ENCODE measurements around the gene HIRIP3. TPM values are rescaled to one million over a fixed set of nuclear protein-coding genes. Genes with fewer than 3 reads are reported as not detected.

Gene HIRIP3
- total and polyA plus RNA-seq, 2 of the 13 experiments (the other 11 are each of a cell fraction or from before 2014, with no cell fraction given): 12.6 to 17.2 TPM

- TF ChIP-seq PBX3 (CRISPR knock-in tag; IDR thresholded peaks at IDR 0.05; ENCODE audit: borderline replicate concordance) (0 out of 2 replicates have a peak, but pooled peaks have one; percentile 80), ZNF646 (CRISPR knock-in tag; IDR thresholded peaks at IDR 0.05) (no peak), ZNF275 (CRISPR knock-in tag; IDR thresholded peaks at IDR 0.05; ENCODE audit: borderline replicate concordance) (0 out of 2 replicates have a peak, but pooled peaks have one; percentile 91), ZNF776 (CRISPR knock-in tag; IDR thresholded peaks at IDR 0.05) (no peak; the same call in 1 of the 2 replicates), NCOA1 (CRISPR knock-in tag; IDR thresholded peaks at IDR 0.05) (peak; percentile 79; the same call in 1 of the 2 replicates), IRF1 (CRISPR knock-in tag; IDR thresholded peaks at IDR 0.05; ENCODE audit: low read depth) (no peak), ZMYM4 (CRISPR knock-in tag; IDR thresholded peaks at IDR 0.05) (peak; percentile 87), ATM (IDR thresholded peaks at IDR 0.05; ENCODE audit: borderline replicate concordance) (no peak), ZFP62 (CRISPR knock-in tag; IDR thresholded peaks at IDR 0.05) (no peak), ZNF557 (CRISPR knock-in tag; IDR thresholded peaks at IDR 0.05) (peak; percentile 97), ZNF567 (CRISPR knock-in tag; IDR thresholded peaks at IDR 0.05; ENCODE audit: borderline replicate concordance) (peak; percentile 80; the same call in 1 of the 2 replicates), ZNF572 (CRISPR knock-in tag; IDR thresholded peaks at IDR 0.05) (peak; percentile 52; the same call in 1 of the 2 replicates), TRIM24 (CRISPR knock-in tag; IDR thresholded peaks at IDR 0.05) (no peak), BRCA1 (CRISPR knock-in tag; IDR thresholded peaks at IDR 0.05) (peak; percentile 90; the same call in 1 of the 2 replicates), NFE2 (CRISPR knock-in tag; IDR thresholded peaks at IDR 0.05) (no peak), XBP1 (CRISPR knock-in tag; IDR thresholded peaks at IDR 0.05) (peak; percentile 73; the same call in 1 of the 2 replicates), ZNF260 (CRISPR knock-in tag; IDR thresholded peaks at IDR 0.05; ENCODE audit: borderline replicate concordance, low read depth) (no peak), NFKB2 (CRISPR knock-in tag; IDR thresholded peaks at IDR 0.05; ENCODE audit: borderline replicate concordance) (peak; percentile 98; the same call in 1 of the 2 replicates), ZNF879 (CRISPR knock-in tag; IDR thresholded peaks at IDR 0.05) (peak; percentile 95), HMG20B (CRISPR knock-in tag; conservative IDR thresholded peaks at IDR 0.05) (no peak)
Observed at GRCh38 chr16:29973384-29974246, 21.8 kb downstream of the HIRIP3 start, which contains the start of gene TAOK2 (continued).

All from HepG2 (cell line).